Keratinocyte (primary cell): ENCODE measurements around the gene MRPS35.

Experiments used
- EZH2 ChIP-seq: IDR thresholded peaks from one replicate; pipeline ENCODE4 v1.6.1; 2012; ENCODE audit warnings: inconsistent platforms, mild to moderate bottlenecking, low read length, moderate library complexity
- TF ChIP-seq, protein P1 (sequence below), 3 experiments: IDR thresholded peaks in 1 of 3; conservative IDR thresholded peaks in 1 of 3; optimal IDR thresholded peaks in 1 of 3; 2 replicates in 2 of 3; 3 replicates in 1 of 3; pipeline versions ENCODE3 to v1.5.1; 2011; ENCODE audit warnings: low read length in 3 of 3, mild to moderate bottlenecking in 3 of 3, moderate library complexity in 2 of 3, control low read depth in 1 of 3, inconsistent platforms in 1 of 3; ENCODE audit not compliant: insufficient read depth in 2 of 3; ENCODE audit errors: extremely low read depth in 1 of 3

- TF ChIP-seq, protein P1, sequence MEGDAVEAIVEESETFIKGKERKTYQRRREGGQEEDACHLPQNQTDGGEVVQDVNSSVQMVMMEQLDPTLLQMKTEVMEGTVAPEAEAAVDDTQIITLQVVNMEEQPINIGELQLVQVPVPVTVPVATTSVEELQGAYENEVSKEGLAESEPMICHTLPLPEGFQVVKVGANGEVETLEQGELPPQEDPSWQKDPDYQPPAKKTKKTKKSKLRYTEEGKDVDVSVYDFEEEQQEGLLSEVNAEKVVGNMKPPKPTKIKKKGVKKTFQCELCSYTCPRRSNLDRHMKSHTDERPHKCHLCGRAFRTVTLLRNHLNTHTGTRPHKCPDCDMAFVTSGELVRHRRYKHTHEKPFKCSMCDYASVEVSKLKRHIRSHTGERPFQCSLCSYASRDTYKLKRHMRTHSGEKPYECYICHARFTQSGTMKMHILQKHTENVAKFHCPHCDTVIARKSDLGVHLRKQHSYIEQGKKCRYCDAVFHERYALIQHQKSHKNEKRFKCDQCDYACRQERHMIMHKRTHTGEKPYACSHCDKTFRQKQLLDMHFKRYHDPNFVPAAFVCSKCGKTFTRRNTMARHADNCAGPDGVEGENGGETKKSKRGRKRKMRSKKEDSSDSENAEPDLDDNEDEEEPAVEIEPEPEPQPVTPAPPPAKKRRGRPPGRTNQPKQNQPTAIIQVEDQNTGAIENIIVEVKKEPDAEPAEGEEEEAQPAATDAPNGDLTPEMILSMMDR (optimal IDR thresholded peaks at IDR 0.05 in 1 of 3, IDR thresholded peaks at IDR 0.05 in 1 of 3, conservative IDR thresholded peaks at IDR 0.05 in 1 of 3; ENCODE audit: extremely low read depth in 1 of 3, insufficient read depth in 2 of 3, low read length in 3 of 3) = no peak
- TF ChIP-seq EZH2 = no peak
Measured at GRCh38 chr12:27790179-27790578, 79.5 kb downstream of the MRPS35 start.
